ENCODE results near the gene KIF4A. TPM values are rescaled to one million over a fixed set of nuclear protein-coding genes. Genes with fewer than 3 reads are reported as not detected.
A peak's percentile ranks its signal among the peaks of the same experiment; 100 is the strongest.

KIF4A gene
- total and polyA plus RNA-seq, 2 of the 4 experiments (the other 2 are of a cell fraction): 10.0 to 19.0 TPM

GRCh38 chrX:70301716-70302115, 11.8 kb downstream of the KIF4A start:
- H3K4ac ChIP-seq (ENCODE audit: low read depth, low read length): no peak overlapping the region
- no peak for TF ChIP-seq FOS (IDR thresholded peaks at IDR 0.05; ENCODE audit: low read depth, low read length)
- TF ChIP-seq BHLHE40 (IDR thresholded peaks at IDR 0.05; ENCODE audit: low read depth, low read length): no peak
- no peak for TF ChIP-seq RCOR1 (IDR thresholded peaks at IDR 0.05; ENCODE audit: insufficient replicate concordance, low read length)
- no peak for TF ChIP-seq MAFK (IDR thresholded peaks at IDR 0.05; ENCODE audit: low read depth, low read length)
- no peak for TF ChIP-seq SMC3 (IDR thresholded peaks at IDR 0.05; ENCODE audit: low read depth, low read length)
- no peak for TF ChIP-seq CEBPB (IDR thresholded peaks at IDR 0.05; ENCODE audit: low read depth, low read length)
- no peak for TF ChIP-seq MAZ (IDR thresholded peaks at IDR 0.05; ENCODE audit: borderline replicate concordance, low read depth, low read length)
- no peak for TF ChIP-seq CHD1 (IDR thresholded peaks at IDR 0.05; ENCODE audit: low read depth, low read length)
- TF ChIP-seq RFX5 (IDR thresholded peaks at IDR 0.05; ENCODE audit: low read depth, low read length): no peak
- TF ChIP-seq NFE2L2 (IDR thresholded peaks at IDR 0.05; ENCODE audit: low read depth, low read length): no peak
- no peak for TF ChIP-seq USF2 (IDR thresholded peaks at IDR 0.05; ENCODE audit: low read depth, low read length)
- TF ChIP-seq MXI1 (IDR thresholded peaks at IDR 0.05; ENCODE audit: borderline replicate concordance, low read depth, low read length): no peak
- TF ChIP-seq ELK1 (IDR thresholded peaks at IDR 0.05; ENCODE audit: borderline replicate concordance, low read depth, low read length): no peak
- no peak for TF ChIP-seq POLR2A (IDR thresholded peaks at IDR 0.05; ENCODE audit: low read depth, low read length)
- TF ChIP-seq CTCF (conservative IDR thresholded peaks at IDR 0.05; ENCODE audit: low read depth, low read length): no peak
- no peak for TF ChIP-seq RAD21 (IDR thresholded peaks at IDR 0.05; ENCODE audit: low read length)
- no peak overlapping the region for H2AFZ ChIP-seq (replicated peaks; ENCODE audit: low read length, poor library complexity)
- H3K27me3 ChIP-seq (ENCODE audit: control insufficient read depth, insufficient read depth, low read length): no peaks in the 10 kb centered on the region
- H4K8ac ChIP-seq (ENCODE audit: low read depth in 2 of 2, low read length in 2 of 2): no peak overlapping the region
- DNase-seq: peak; percentile 52
- no peak overlapping the region for H3K23ac ChIP-seq (ENCODE audit: low read depth, low read length)
- no peak overlapping the region for H2AK9ac ChIP-seq (replicated peaks; ENCODE audit: low read depth, low read length, poor library complexity)
- H3K14ac ChIP-seq (replicated peaks; ENCODE audit: low read depth, low read length): no peak overlapping the region
- no peak overlapping the region for H4K5ac ChIP-seq (ENCODE audit: low read depth, low read length)
- POLR2A ChIA-PET (ENCODE audit: unreplicated experiment): no interaction called here
- H3K4me3 ChIP-seq (ENCODE audit: insufficient read depth, low read depth, low read length): no peak overlapping the region
- H3K4me1 ChIP-seq (ENCODE audit: control insufficient read depth, insufficient read depth, low read length): no peaks in the 10 kb centered on the region
- no peaks in the 10 kb centered on the region for H4K20me1 ChIP-seq (ENCODE audit: insufficient read depth, low read length)
- H3K4me2 ChIP-seq (ENCODE audit: low read depth, low read length): peak overlapping the region; percentile 86
- in situ Hi-C loops (cut with MboI; ENCODE audit: low sequenced_read_pairs) (no loop called here), dilution Hi-C loops (cut with HindIII; ENCODE audit: low sequenced_read_pairs, unreplicated experiment) (no loop called here), intact Hi-C loops (cut with micrococcal nuclease) (no loop called here)
- H2BK15ac ChIP-seq (ENCODE audit: low read depth, low read length): no peak overlapping the region
- no peaks in the 10 kb centered on the region for H3K9me1 ChIP-seq (ENCODE audit: insufficient read depth, low read length)
- H3K36me3 ChIP-seq (ENCODE audit: control insufficient read depth, insufficient read depth, low read length): no peaks in the 10 kb centered on the region
- no peak overlapping the region for H2BK120ac ChIP-seq (ENCODE audit: low read depth, low read length)
- no peak overlapping the region for H3K9ac ChIP-seq (ENCODE audit: low read depth, low read length)
- no CpG with 5 or more reads among the region's 3 CpGs for WGBS, 2 experiments (ENCODE audit: extremely low coverage in 2 of 2, insufficient read length in 1 of 2)
- no peak overlapping the region for H3K18ac ChIP-seq (ENCODE audit: low read depth, low read length)
- no peak overlapping the region for H2BK5ac ChIP-seq (ENCODE audit: low read depth, low read length, poor library complexity, severe bottlenecking)
- H2BK20ac ChIP-seq (ENCODE audit: low read depth, low read length): no peak overlapping the region
- no TSS peak for BruUV-seq (replicated peaks)
- CTCF ChIA-PET: no interaction called here
- H2AK5ac ChIP-seq (ENCODE audit: low read depth, low read length): no peak overlapping the region
- H3K27ac ChIP-seq (ENCODE audit: insufficient read depth, low read length): no peak overlapping the region; the same call in 1 of the 2 replicates
- no peak overlapping the region for H3K56ac ChIP-seq (ENCODE audit: extremely low read depth, insufficient read depth, low read length)
- H3K79me1 ChIP-seq (ENCODE audit: low read depth in 1 of 2, low read length in 2 of 2): no peaks in the 10 kb centered on the region; a peak in 2 of 4 replicates
- ATAC-seq (ENCODE audit: low read depth): peak; percentile 37; the same call in 1 of the 2 replicates
- H4K91ac ChIP-seq (ENCODE audit: insufficient read depth, low read depth, low read length): no peak overlapping the region
- H3K9me3 ChIP-seq (ENCODE audit: control insufficient read depth, insufficient read depth, low read length): no peaks in the 10 kb centered on the region
